Uterus (tissue), 4 donors: ENCODE data around the gene SLC27A2. TPM values are rescaled to one million over a fixed set of nuclear protein-coding genes. Genes with fewer than 3 reads are reported as not detected.

ENCODE experiments used
- DNase-seq, 2 donors: peaks; one replicate each; pipeline ENCODE4 v3.0.0-alpha.2; 2019 to 2020
- H3K27ac ChIP-seq, 2 donors: fragments of 200-600 bp; sonication (generic); 1 replicate in 1 of 2; 2 replicates in 1 of 2; pipeline ENCODE4 v1.5.1; 2016 to 2018
- H3K27me3 ChIP-seq, 2 donors: fragments of 200-600 bp; sonication (generic); one replicate each; pipeline ENCODE4 v1.5.1; 2018 to 2019; ENCODE audit warnings: control low read depth in 1 of 2
- H3K36me3 ChIP-seq, 2 donors: fragments of 200-600 bp; sonication (generic); one replicate each; pipeline ENCODE4 v1.5.1; 2019; ENCODE audit warnings: control low read depth in 1 of 2
- H3K4me1 ChIP-seq, 2 donors: fragments of 200-600 bp; sonication (generic); one replicate each; pipeline ENCODE4 v1.5.1; 2018 to 2019; ENCODE audit warnings: control low read depth in 1 of 2
- H3K4me3 ChIP-seq, 2 donors: fragments of 200-600 bp; sonication (generic); 1 replicate in 1 of 2; 2 replicates in 1 of 2; pipeline ENCODE4 v1.5.1; 2018 to 2019; ENCODE audit warnings: mild to moderate bottlenecking in 1 of 2
- H3K9me3 ChIP-seq, 2 donors: fragments of 200-600 bp; sonication (generic); one replicate each; pipeline ENCODE4 v1.5.1; 2019; ENCODE audit warnings: control low read depth in 1 of 2
- POLR2A ChIP-seq, 2 donors: fragments of 450-650 bp; IDR thresholded peaks; one replicate each; pipeline ENCODE4 v1.6.1; 2016; ENCODE audit warnings: antibody characterized with exemption in 2 of 2, mild to moderate bottlenecking in 1 of 2, moderate library complexity in 1 of 2
- intact Hi-C: fragments of 100-400 bp; cut with DNase I; formaldehyde crosslinking; loops from one replicate; pipeline ENCODE4 v1.15.1; 2023; ENCODE audit warnings: low total_unique reads
- total RNA-seq, 4 donors: library from RNA; depleted of rRNA in 3 of 4; stranded (reverse); fragments of >200 nt in 3 of 4; gene quantifications; one replicate each; pipeline versions ENCODE4 v1.1.0 to v1.2.4, GENCODE V29; 2014 to 2023
- TF ChIP-seq, protein P1 (sequence below), 4 experiments: fragments of 200-600 bp in 2 of 4; fragments of 450-650 bp in 2 of 4; sonication (generic) in 2 of 4; IDR thresholded peaks; one replicate each; pipeline ENCODE4 v1.5.1; 2016 to 2019; ENCODE audit warnings: antibody characterized with exemption in 4 of 4, mild to moderate bottlenecking in 2 of 4, moderate library complexity in 1 of 4
- donor health status: DM: yes; HTN: yes; CAD: no.

SLC27A2 gene
- total RNA-seq, 4 donors from 2014 or later: 0.27 to 1.7 TPM; not detected in 2

DNA sequence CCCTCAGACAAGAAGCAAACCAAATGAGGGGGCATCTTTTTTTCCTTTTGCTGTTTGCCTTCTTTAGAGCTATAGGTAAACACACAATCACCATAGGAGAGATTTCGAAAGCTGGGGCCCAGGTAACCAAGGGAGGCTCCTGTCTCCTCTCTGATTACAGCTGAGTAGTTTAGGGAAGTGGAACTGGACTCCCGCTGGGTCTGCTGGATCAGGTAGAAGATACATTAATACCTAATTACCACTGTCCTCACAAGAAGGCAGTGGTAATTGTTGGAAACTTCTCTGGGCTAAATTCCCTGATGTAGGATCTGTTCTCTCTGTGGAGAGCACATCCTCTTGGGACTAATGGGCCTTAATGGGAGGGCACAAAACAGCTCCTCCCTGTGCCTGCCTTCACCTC lies 50.8 kb downstream of the SLC27A2 start:
- Histone ChIP-seq H3K4me1 (no peaks in the 10 kb centered on the region), H3K4me3 (no peak overlapping the region), H3K36me3 (no peaks in the 10 kb centered on the region), H3K27me3 (no peaks in the 10 kb centered on the region), H3K27ac (no peak overlapping the region), H3K9me3 (no peaks in the 10 kb centered on the region)
- no peak for DNase-seq
- TF ChIP-seq, protein P1, sequence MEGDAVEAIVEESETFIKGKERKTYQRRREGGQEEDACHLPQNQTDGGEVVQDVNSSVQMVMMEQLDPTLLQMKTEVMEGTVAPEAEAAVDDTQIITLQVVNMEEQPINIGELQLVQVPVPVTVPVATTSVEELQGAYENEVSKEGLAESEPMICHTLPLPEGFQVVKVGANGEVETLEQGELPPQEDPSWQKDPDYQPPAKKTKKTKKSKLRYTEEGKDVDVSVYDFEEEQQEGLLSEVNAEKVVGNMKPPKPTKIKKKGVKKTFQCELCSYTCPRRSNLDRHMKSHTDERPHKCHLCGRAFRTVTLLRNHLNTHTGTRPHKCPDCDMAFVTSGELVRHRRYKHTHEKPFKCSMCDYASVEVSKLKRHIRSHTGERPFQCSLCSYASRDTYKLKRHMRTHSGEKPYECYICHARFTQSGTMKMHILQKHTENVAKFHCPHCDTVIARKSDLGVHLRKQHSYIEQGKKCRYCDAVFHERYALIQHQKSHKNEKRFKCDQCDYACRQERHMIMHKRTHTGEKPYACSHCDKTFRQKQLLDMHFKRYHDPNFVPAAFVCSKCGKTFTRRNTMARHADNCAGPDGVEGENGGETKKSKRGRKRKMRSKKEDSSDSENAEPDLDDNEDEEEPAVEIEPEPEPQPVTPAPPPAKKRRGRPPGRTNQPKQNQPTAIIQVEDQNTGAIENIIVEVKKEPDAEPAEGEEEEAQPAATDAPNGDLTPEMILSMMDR (IDR thresholded peaks at IDR 0.05): no peak
- TF ChIP-seq POLR2A (IDR thresholded peaks at IDR 0.05): no peak
- intact Hi-C loops: no loop called here

GRCh38 chr15:50233192-50233736 lies 51.3 kb downstream of the SLC27A2 start:
- Histone ChIP-seq H3K36me3 (no peaks in the 10 kb centered on the region), H3K9me3 (no peaks in the 10 kb centered on the region), H3K27me3 (no peaks in the 10 kb centered on the region), H3K4me1 (no peaks in the 10 kb centered on the region), H3K27ac (no peak overlapping the region), H3K4me3 (no peak overlapping the region)
- no peak for DNase-seq
- intact Hi-C loops: no loop called here
- TF ChIP-seq POLR2A (IDR thresholded peaks at IDR 0.05): no peak
- TF ChIP-seq, protein P1 (IDR thresholded peaks at IDR 0.05): no peak

DNA sequence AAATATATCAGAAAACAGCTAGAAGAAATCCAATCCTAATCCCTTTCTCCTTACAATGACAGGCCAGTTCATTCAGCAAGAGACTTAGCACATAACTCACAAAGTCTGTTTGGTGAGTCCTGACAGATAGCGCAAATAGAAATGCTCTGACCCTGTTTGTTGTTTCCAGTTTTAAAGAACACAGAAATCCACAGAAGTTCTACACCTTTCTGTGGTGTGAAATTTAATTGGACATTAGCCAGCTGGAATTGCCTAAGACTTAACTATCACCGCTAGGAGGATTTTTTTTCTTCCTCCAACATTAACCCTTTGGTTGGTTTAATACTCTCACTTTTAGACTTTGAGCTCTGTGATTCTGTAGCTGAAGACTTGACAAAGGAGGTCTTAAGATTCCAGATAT lies 52.8 kb downstream of the SLC27A2 start:
- no peaks in the 10 kb centered on the region for H3K27me3 ChIP-seq
- intact Hi-C loops: no loop called here

DNA sequence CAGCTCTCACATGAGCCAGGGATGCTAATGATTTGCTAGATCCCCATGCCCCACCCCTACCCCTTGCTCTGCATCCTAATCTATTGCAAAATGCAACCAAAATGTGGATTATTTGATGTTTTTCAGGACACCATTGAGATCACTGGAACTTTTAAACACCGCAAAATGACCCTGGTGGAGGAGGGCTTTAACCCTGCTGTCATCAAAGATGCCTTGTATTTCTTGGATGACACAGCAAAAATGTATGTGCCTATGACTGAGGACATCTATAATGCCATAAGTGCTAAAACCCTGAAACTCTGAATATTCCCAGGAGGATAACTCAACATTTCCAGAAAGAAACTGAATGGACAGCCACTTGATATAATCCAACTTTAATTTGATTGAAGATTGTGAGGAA lies 53.8 kb downstream of the SLC27A2 start:
- no peak for DNase-seq
- intact Hi-C loops: no loop called here
- Histone ChIP-seq H3K27me3 (no peaks in the 10 kb centered on the region), H3K4me1 (no peaks in the 10 kb centered on the region), H3K27ac (no peak overlapping the region), H3K9me3 (no peaks in the 10 kb centered on the region), H3K4me3 (no peak overlapping the region), H3K36me3 (no peaks in the 10 kb centered on the region)
- TF ChIP-seq, protein P1 (IDR thresholded peaks at IDR 0.05): no peak
- TF ChIP-seq POLR2A (IDR thresholded peaks at IDR 0.05): no peak

More for the DNA sequence above, 52.8 kb downstream of the SLC27A2 start:
- H3K36me3 ChIP-seq: no peaks in the 10 kb centered on the region
- TF ChIP-seq, protein P1 (IDR thresholded peaks at IDR 0.05): no peak
- TF ChIP-seq POLR2A (IDR thresholded peaks at IDR 0.05): no peak
- no peak overlapping the region for H3K27ac ChIP-seq
- H3K4me1 ChIP-seq: no peaks in the 10 kb centered on the region
- H3K4me3 ChIP-seq: no peak overlapping the region
- no peak for DNase-seq
- H3K9me3 ChIP-seq: no peaks in the 10 kb centered on the region

DNA sequence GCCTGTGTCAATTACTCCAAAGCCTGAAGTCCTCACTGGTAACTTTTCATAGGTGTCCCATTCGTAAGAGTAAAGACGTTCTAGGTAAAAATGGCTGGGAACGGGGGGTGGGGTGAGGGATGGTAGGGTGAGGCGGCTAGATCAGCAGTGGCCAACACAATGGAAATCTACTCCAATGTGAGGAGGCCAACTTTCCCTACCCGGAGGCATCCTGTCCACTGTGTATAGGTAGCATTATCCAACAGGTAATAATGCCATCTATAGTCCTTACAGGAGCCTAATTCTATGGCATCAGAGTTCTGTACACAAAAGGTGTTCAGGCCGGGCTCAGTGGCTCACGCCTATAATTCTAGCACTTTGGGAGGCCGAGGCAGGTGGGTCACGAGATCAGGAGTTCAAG lies 54.4 kb downstream of the SLC27A2 start:
- no peak overlapping the region for H3K27ac ChIP-seq
- no peaks in the 10 kb centered on the region for H3K27me3 ChIP-seq
- H3K36me3 ChIP-seq: no peaks in the 10 kb centered on the region
- TF ChIP-seq, protein P1 (IDR thresholded peaks at IDR 0.05): no peak
- no peak for TF ChIP-seq POLR2A (IDR thresholded peaks at IDR 0.05)
- H3K9me3 ChIP-seq: no peaks in the 10 kb centered on the region
- intact Hi-C loops: no loop called here
- no peak for DNase-seq
- H3K4me1 ChIP-seq: no peaks in the 10 kb centered on the region
- H3K4me3 ChIP-seq: no peak overlapping the region
